GM23248 (cell line): Measurements from ENCODE around the gene ATP6AP1. TPM values are rescaled to one million over a fixed set of nuclear protein-coding genes. Genes with fewer than 3 reads are reported as not detected.

Source experiments
- DNase-seq: peaks from one replicate; pipeline ENCODE4 v3.0.0-alpha.2; 2015
- H2AFZ ChIP-seq: fragments of 200-600 bp; sonication (generic); 2 replicates; pipeline ENCODE4 v1.6.1; 2016; ENCODE audit warnings: antibody characterized with exemption
- H3F3A ChIP-seq: fragments of 200-600 bp; sonication (generic); 2 replicates; pipeline ENCODE4 v1.6.1; 2016; ENCODE audit warnings: mild to moderate bottlenecking, antibody characterized with exemption, mixed run types; ENCODE audit not compliant: insufficient read depth
- H3K27ac ChIP-seq: fragments of 200-600 bp; sonication (generic); 2 replicates; pipeline ENCODE4 v1.5.1; 2016; ENCODE audit warnings: mild to moderate bottlenecking
- H3K27me3 ChIP-seq: fragments of 200-600 bp; sonication (generic); replicated peaks from 2 replicates; pipeline ENCODE4 v1.6.1; 2016; ENCODE audit warnings: mild to moderate bottlenecking; ENCODE audit not compliant: insufficient read depth
- H3K36me3 ChIP-seq: fragments of 200-600 bp; sonication (generic); 2 replicates; pipeline ENCODE4 v1.6.1; 2016; ENCODE audit warnings: low read depth, mild to moderate bottlenecking
- H3K4me1 ChIP-seq: fragments of 200-600 bp; sonication (generic); 2 replicates; pipeline ENCODE4 v1.6.1; 2016; ENCODE audit warnings: mild to moderate bottlenecking; ENCODE audit not compliant: insufficient read depth
- H3K4me2 ChIP-seq: fragments of 200-600 bp; sonication (generic); one replicate; pipeline ENCODE4 v1.6.1; 2016; ENCODE audit warnings: mild to moderate bottlenecking; ENCODE audit not compliant: unreplicated experiment
- H3K4me3 ChIP-seq: fragments of 200-600 bp; sonication (generic); 2 replicates; pipeline ENCODE4 v1.5.1; 2016; ENCODE audit warnings: mild to moderate bottlenecking
- H3K79me2 ChIP-seq: fragments of 200-600 bp; sonication (generic); 2 replicates; pipeline ENCODE4 v1.6.1; 2016; ENCODE audit warnings: mild to moderate bottlenecking; ENCODE audit not compliant: insufficient read depth
- H3K9ac ChIP-seq: fragments of 200-600 bp; sonication (generic); 2 replicates; pipeline ENCODE4 v1.6.1; 2016; ENCODE audit warnings: mild to moderate bottlenecking
- H3K9me2 ChIP-seq: fragments of 200-600 bp; sonication (generic); 2 replicates; pipeline ENCODE4 v1.6.1; 2016; ENCODE audit warnings: mixed run types, mild to moderate bottlenecking, moderate library complexity; ENCODE audit not compliant: insufficient read depth
- H3K9me3 ChIP-seq: fragments of 200-600 bp; sonication (generic); one replicate; pipeline ENCODE4 v1.6.1; 2017; ENCODE audit warnings: low read depth
- H4K20me1 ChIP-seq: fragments of 200-600 bp; sonication (generic); 2 replicates; pipeline ENCODE4 v1.6.0; 2016; ENCODE audit not compliant: insufficient read depth
- EZH2 ChIP-seq: fragments of 200-600 bp; sonication (generic); IDR thresholded peaks from 2 replicates; pipeline ENCODE4 v1.6.1; 2018; ENCODE audit warnings: antibody characterized with exemption, mild to moderate bottlenecking; ENCODE audit not compliant: insufficient read depth, poor library complexity, severe bottlenecking
- EZH2phosphoT487 ChIP-seq: fragments of 200-600 bp; sonication (generic); IDR thresholded peaks from 2 replicates; pipeline ENCODE4 v1.6.1; 2018; ENCODE audit warnings: antibody characterized with exemption, moderate library complexity, mild to moderate bottlenecking, low read depth; ENCODE audit not compliant: insufficient read depth
- WGBS, 2 experiments: methylation state at CpG; one replicate each; pipeline ENCODE4 v1.1.6; 2015 to 2017; ENCODE audit warnings: low lambda C conversion rate in 2 of 2, low coverage in 1 of 2; ENCODE audit errors: missing lambda C conversion rate in 2 of 2; 5-methylcytosine and 5-hydroxymethylcytosine counted together
- in situ Hi-C: fragments of 300-500 bp; cut with MboI; formaldehyde crosslinking; loops from 2 replicates; pipeline ENCODE4 v1.15.0; 2020
- polyA plus RNA-seq: library from polyadenylated mRNA; unstranded; fragments of >200 nt; fragmentation: Nextera tagmentation; extraction: Ambion mirVana; gene quantifications from 2 replicates; pipeline ENCODE4 v1.2.1, GENCODE V29; 2016
- total RNA-seq: library from RNA; depleted of rRNA; stranded (reverse); fragments of >200 nt; shearing (Covaris generic); gene quantifications from 2 replicates; pipeline ENCODE4 v1.2.3, GENCODE V29; 2014

ATP6AP1 gene
- total and polyA plus RNA-seq, 2 experiments from 2014 or later: 73.2 to 156 TPM

- Histone ChIP-seq H3K9me3 (no peaks in the 10 kb centered on the region), H3K27ac (no peak overlapping the region), H3K36me3 (peaks cover 24% of the 10 kb centered on the region), H3K4me3 (no peak overlapping the region), H3K4me2 (no peak overlapping the region), H2AFZ (no peak overlapping the region), H3K9ac (no peak overlapping the region), H3F3A (peaks cover 40% of the 10 kb centered on the region), H3K4me1 (no peaks in the 10 kb centered on the region; the same call in 1 of the 2 replicates), H4K20me1 (no peaks in the 10 kb centered on the region), H3K27me3 (no peaks in the 10 kb centered on the region), H3K79me2 (peaks cover 28% of the 10 kb centered on the region), H3K9me2 (no peaks in the 10 kb centered on the region)
- TF ChIP-seq EZH2phosphoT487 (no peak), EZH2 (no peak)
- WGBS, 2 experiments: 71 to 100% methylated on average over 6 to 7 of the region's 19 CpGs
- in situ Hi-C loops: no loop called here
- no peak for DNase-seq
Observed at GRCh38 chrX:154402622-154403127, 25.8 kb upstream of the ATP6AP1 start.

GRCh38 chrX:154403192-154403591 is 25.3 kb upstream of the ATP6AP1 start:
- Histone ChIP-seq H3K4me1 (no peaks in the 10 kb centered on the region; the same call in 1 of the 2 replicates), H3K79me2 (peaks cover 33% of the 10 kb centered on the region), H2AFZ (no peak overlapping the region), H3K27me3 (no peaks in the 10 kb centered on the region), H3K27ac (no peak overlapping the region), H3K4me2 (no peak overlapping the region), H3K9me3 (no peaks in the 10 kb centered on the region), H4K20me1 (no peaks in the 10 kb centered on the region), H3K36me3 (peaks cover 24% of the 10 kb centered on the region), H3K9ac (no peak overlapping the region), H3F3A (peaks cover 40% of the 10 kb centered on the region), H3K4me3 (no peak overlapping the region), H3K9me2 (no peaks in the 10 kb centered on the region)
- 85 to 86% methylated on average over 6 to 7 of the region's 10 CpGs for WGBS, 2 experiments
- in situ Hi-C loops: no loop called here
- DNase-seq: no peak
- TF ChIP-seq EZH2 (no peak), EZH2phosphoT487 (no peak)

DNA sequence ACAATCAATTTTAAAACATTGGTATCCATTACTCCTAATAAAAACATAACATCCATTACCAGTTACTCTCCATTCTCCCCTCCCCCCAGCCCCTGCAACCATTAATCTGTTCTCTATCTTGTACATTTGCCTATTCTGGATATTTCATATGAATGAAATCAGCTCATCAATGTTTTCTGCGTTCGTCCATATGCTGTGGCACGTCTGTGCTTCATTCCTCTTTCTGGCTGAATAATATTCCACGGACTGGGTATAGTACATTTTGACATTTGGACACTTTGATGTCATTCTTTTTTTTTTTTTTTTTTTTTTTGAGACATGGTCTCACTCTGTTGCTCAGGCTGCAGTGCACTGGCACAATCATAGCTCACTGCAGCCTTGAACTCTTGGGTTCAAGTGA is 24.6 kb upstream of the ATP6AP1 start:
- no peaks in the 10 kb centered on the region for H3K9me3 ChIP-seq
- no peaks in the 10 kb centered on the region; the same call in 1 of the 2 replicates for H3K4me1 ChIP-seq
- H3K36me3 ChIP-seq: peaks cover 24% of the 10 kb centered on the region
- no peak overlapping the region for H3K27ac ChIP-seq
- H2AFZ ChIP-seq: no peak overlapping the region
- no peak overlapping the region for H3K4me3 ChIP-seq
- 96 to 98% methylated on average over 4 of the region's 4 CpGs for WGBS, 2 experiments
- no peak overlapping the region for H3K9ac ChIP-seq
- H3F3A ChIP-seq: peaks cover 34% of the 10 kb centered on the region
- in situ Hi-C loops: no loop called here
- H4K20me1 ChIP-seq: no peaks in the 10 kb centered on the region
- TF ChIP-seq EZH2phosphoT487 (no peak), EZH2 (no peak)
- H3K27me3 ChIP-seq: no peaks in the 10 kb centered on the region
- H3K4me2 ChIP-seq: no peak overlapping the region
- H3K79me2 ChIP-seq: peaks cover 33% of the 10 kb centered on the region
- no peaks in the 10 kb centered on the region for H3K9me2 ChIP-seq
- DNase-seq: no peak

- H3K9me3 ChIP-seq: no peaks in the 10 kb centered on the region
- H3K9me2 ChIP-seq: no peaks in the 10 kb centered on the region
- peaks cover 31% of the 10 kb centered on the region for H3K79me2 ChIP-seq
- no peak overlapping the region for H3K9ac ChIP-seq
- no peaks in the 10 kb centered on the region; the same call in 1 of the 2 replicates for H3K4me1 ChIP-seq
- no peak overlapping the region for H3K4me3 ChIP-seq
- TF ChIP-seq EZH2 (no peak), EZH2phosphoT487 (no peak)
- H4K20me1 ChIP-seq: no peaks in the 10 kb centered on the region
- H2AFZ ChIP-seq: no peak overlapping the region
- H3K4me2 ChIP-seq: no peak overlapping the region
- no peak overlapping the region for H3K27ac ChIP-seq
- DNase-seq: no peak
- in situ Hi-C loops: no loop called here
- H3F3A ChIP-seq: peaks cover 26% of the 10 kb centered on the region
- no peaks in the 10 kb centered on the region for H3K27me3 ChIP-seq
- H3K36me3 ChIP-seq: peaks cover 16% of the 10 kb centered on the region; the same call in 1 of the 2 replicates
- 85 to 91% methylated on average over 10 to 15 of the region's 16 CpGs for WGBS, 2 experiments
Observed at GRCh38 chrX:154404625-154405192, 23.8 kb upstream of the ATP6AP1 start.
